ENCODE measurements around the gene SYNGR3. TPM values are rescaled to one million over a fixed set of nuclear protein-coding genes. Genes with fewer than 3 reads are reported as not detected.

SYNGR3 gene
- polyA plus RNA-seq, 3 donors: 0.20 to 0.29 TPM; not detected in 1

GRCh38 chr16:1982991-1983543 is 6.7 kb upstream of the SYNGR3 start:
- intact Hi-C loops (cut with micrococcal nuclease): no loop called here
- Histone ChIP-seq H3K9me3 (replicated peaks in 1 of 2; ENCODE audit: control insufficient read depth in 1 of 2, insufficient read depth in 1 of 2, low read length in 2 of 2) (peaks cover 0 to 17% of the 10 kb centered on the region in 2 donors), H3K27ac (ENCODE audit: low read depth in 1 of 2, low read length in 2 of 2) (peak overlapping the region in 1 of 2 donors; percentile 73), H3K4me1 (ENCODE audit: control insufficient read depth in 1 of 2, insufficient read depth in 2 of 2, low read length in 2 of 2) (peaks cover 20 to 28% of the 10 kb centered on the region in 2 donors), H3K4me3 (replicated peaks in 1 of 3; ENCODE audit: low read depth in 2 of 3, low read length in 3 of 3) (peak overlapping the region; percentile 1 to 87 (median 10)), H4K20me1 (ENCODE audit: insufficient read depth, low read length) (peaks cover 8% of the 10 kb centered on the region), H2AFZ (ENCODE audit: insufficient read depth, low read depth, low read length, poor library complexity, severe bottlenecking) (peak overlapping the region; percentile 90), H3K9ac (ENCODE audit: insufficient read depth, low read length, poor library complexity, severe bottlenecking) (peak overlapping the region; percentile 74), H3K27me3 (ENCODE audit: control insufficient read depth in 2 of 2, insufficient read depth in 2 of 2, low read length in 2 of 2) (peaks cover 30 to 50% of the 10 kb centered on the region in 2 donors), H3K79me2 (ENCODE audit: insufficient read depth, low read length) (no peaks in the 10 kb centered on the region), H3K4me2 (replicated peaks; ENCODE audit: extremely low read depth, low read length, poor library complexity, severe bottlenecking) (peak overlapping the region; percentile 99), H3K36me3 (replicated peaks in 1 of 2; ENCODE audit: control insufficient read depth in 1 of 2, insufficient read depth in 2 of 2, low read length in 2 of 2) (peaks cover 18 to 25% of the 10 kb centered on the region in 2 donors)
- Mint-ChIP-seq H3K4me1 (peaks cover 18% of the 10 kb centered on the region), H3K36me3 (peaks cover 30 to 39% of the 10 kb centered on the region in 2 donors), H3K9me3 (peaks cover 0 to 12% (median 5%) of the 10 kb centered on the region in 7 donors), H3K27me3 (ENCODE audit: low read depth in 3 of 3) (peaks cover 50 to 63% (median 52%) of the 10 kb centered on the region in 3 donors), H3K27ac (peak overlapping the region in 3 of 7 donors; percentile 76 to 88 (median 83)), H3K4me3 (peak overlapping the region; percentile 75 to 89)
- no peak for TF ChIP-seq CTCF (IDR thresholded peaks at IDR 0.05)
- no peak for DNase-seq
- 23% methylated on average over 17 of the region's 19 CpGs for WGBS (ENCODE audit: insufficient coverage)

DNA sequence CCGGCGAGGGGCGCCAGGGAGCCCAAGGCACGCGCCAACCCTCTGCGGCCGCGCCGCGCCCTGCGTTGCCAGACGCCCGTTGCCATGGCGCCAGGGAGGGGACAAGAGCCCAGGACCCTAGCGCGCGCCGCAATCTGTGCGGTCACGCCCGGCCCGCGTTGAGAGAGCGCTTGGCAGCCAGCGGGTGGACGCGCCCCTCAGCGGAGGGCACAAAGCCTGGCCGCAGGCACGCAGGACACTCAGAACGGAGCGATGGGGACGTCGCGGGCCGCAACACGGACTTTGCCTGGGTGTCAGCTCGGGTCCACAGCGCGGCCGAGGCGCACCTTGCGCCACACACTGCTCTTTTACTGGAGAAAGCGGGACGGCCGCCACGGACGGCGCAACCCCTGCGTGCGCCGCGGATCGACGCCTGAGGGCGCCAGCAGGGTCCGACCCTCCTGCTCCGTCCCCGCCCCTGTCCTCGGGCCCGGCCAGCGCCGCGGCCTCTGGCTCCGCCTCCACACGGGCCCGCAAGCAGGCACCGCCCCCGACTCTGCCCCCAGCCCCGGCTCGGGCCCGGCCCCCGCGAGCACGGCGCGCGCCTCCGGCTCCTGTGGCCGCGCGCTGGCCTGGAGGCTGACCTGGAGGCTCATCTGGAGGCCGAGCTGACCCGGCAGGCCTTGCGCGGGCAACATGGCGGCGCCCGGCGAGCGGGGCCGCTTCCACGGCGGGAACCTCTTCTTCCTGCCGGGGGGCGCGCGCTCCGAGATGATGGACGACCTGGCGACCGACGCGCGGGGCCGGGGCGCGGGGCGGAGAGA is 6.0 kb upstream of the SYNGR3 start, which contains the start of gene GFER:
TSS of gene GFER (plus strand) at position 650 of the 803 bp plus-strand sequence. CDS start at position 676, 26 bp downstream.
- under 1% methylated on average over 109 of the region's 109 CpGs for WGBS (ENCODE audit: insufficient coverage)
- peaks cover 30 to 51% of the 10 kb centered on the region in 2 donors for H3K27me3 ChIP-seq (ENCODE audit: control insufficient read depth in 2 of 2, insufficient read depth in 2 of 2, low read length in 2 of 2)

More for the DNA sequence above, 6.0 kb upstream of the SYNGR3 start, which contains the start of gene GFER:
- DNase-seq: peak; percentile 84 to 86 (median 84)
- peaks cover 6% of the 10 kb centered on the region for H4K20me1 ChIP-seq (ENCODE audit: insufficient read depth, low read length)
- TF ChIP-seq CTCF (IDR thresholded peaks at IDR 0.05): peak; percentile 57
- Mint-ChIP-seq H3K27me3 (ENCODE audit: low read depth in 3 of 3) (peaks cover 53 to 63% (median 55%) of the 10 kb centered on the region in 3 donors), H3K4me3 (peak within 1 kb of the TSS; percentile 75 to 89), H3K36me3 (peaks cover 27 to 34% of the 10 kb centered on the region in 2 donors), H3K4me1 (peaks cover 18% of the 10 kb centered on the region), H3K9me3 (peaks cover 0 to 12% (median 6%) of the 10 kb centered on the region in 7 donors), H3K27ac (peak within 1 kb of the TSS in 4 of 7 donors; percentile 35 to 88 (median 80))
- peaks cover 20 to 28% of the 10 kb centered on the region in 2 donors for H3K4me1 ChIP-seq (ENCODE audit: control insufficient read depth in 1 of 2, insufficient read depth in 2 of 2, low read length in 2 of 2)
- peak within 1 kb of the TSS; percentile 99 for H3K4me2 ChIP-seq (replicated peaks; ENCODE audit: extremely low read depth, low read length, poor library complexity, severe bottlenecking)
- H3K36me3 ChIP-seq (replicated peaks in 1 of 2; ENCODE audit: control insufficient read depth in 1 of 2, insufficient read depth in 2 of 2, low read length in 2 of 2): peaks cover 12 to 18% of the 10 kb centered on the region in 2 donors
- H3K79me2 ChIP-seq (ENCODE audit: insufficient read depth, low read length): no peaks in the 10 kb centered on the region
- H3K4me3 ChIP-seq (replicated peaks in 1 of 3; ENCODE audit: low read depth in 2 of 3, low read length in 3 of 3): peak within 1 kb of the TSS; percentile 52 to 87 (median 55)
- H3K27ac ChIP-seq (ENCODE audit: low read depth in 1 of 2, low read length in 2 of 2): peak within 1 kb of the TSS in 1 of 2 donors; percentile 73
- H2AFZ ChIP-seq (ENCODE audit: insufficient read depth, low read depth, low read length, poor library complexity, severe bottlenecking): peak within 1 kb of the TSS; percentile 90
- H3K9me3 ChIP-seq (replicated peaks in 1 of 2; ENCODE audit: control insufficient read depth in 1 of 2, insufficient read depth in 1 of 2, low read length in 2 of 2): peaks cover 0 to 18% of the 10 kb centered on the region in 2 donors
- intact Hi-C loops (cut with micrococcal nuclease): no loop called here
- H3K9ac ChIP-seq (ENCODE audit: insufficient read depth, low read length, poor library complexity, severe bottlenecking): peak within 1 kb of the TSS; percentile 74

Data from CD14-positive monocyte (primary cell).